GM20000 (cell line): ENCODE data around the gene VWCE.
"Not testable (repeated sequence)": the region's sequence is repeated elsewhere in the genome, so short reads cannot be mapped to it uniquely, and the experiment has no call there.

Experiments used
- DNase-seq: peaks from one replicate; pipeline ENCODE4 v3.0.0; 2012; ENCODE audit warnings: low spot score

VWCE gene

DNA sequence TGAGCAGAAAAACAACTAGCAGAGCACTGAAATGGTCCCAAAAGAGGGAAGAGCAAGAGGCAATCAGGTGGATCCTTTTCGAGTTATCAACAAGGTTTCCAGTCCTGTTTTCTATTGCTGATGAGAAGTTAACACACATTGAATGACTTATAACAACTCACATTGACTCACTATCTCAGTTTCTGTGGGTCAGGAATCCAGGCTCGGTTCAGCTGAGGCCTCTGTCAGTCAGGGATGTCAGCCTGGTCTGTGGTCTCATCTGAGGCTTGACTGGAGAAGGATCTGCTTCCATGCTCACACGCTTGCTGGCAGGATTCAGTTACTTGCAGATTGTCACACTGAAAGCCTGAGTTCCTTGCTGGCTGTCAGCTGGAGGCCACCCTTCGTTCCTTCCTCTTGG, 58.0 kb downstream of the VWCE start:
- DNase-seq = not testable (repeated sequence)

- not testable (repeated sequence) for DNase-seq
Measured at GRCh38 chr11:61232548-61233145, 62.5 kb downstream of the VWCE start.

- not testable (repeated sequence) for DNase-seq
Measured at GRCh38 chr11:61231585-61231984, 63.5 kb downstream of the VWCE start.

- not testable (repeated sequence) for DNase-seq
Measured at GRCh38 chr11:61231033-61231432, 64.1 kb downstream of the VWCE start.

DNA sequence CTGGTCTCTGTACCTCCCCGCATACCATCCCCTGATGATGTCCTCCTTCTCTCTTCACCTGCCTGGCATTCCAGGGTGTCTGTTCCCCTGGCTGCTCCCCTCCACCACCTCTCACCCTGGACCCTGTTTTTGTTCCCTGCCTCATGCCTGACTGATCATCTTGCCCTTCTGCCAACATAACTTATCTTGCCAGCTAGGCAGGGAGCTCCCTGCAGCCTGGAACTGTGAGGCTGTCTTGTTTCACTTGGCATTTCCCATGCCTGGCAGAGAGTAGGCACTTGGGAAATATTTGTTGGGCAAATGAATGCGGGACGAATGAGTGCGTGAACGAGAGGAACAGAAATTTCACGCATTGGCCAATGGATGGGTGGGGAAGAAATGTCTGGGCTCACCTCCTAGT, 65.7 kb downstream of the VWCE start:
- not testable (repeated sequence) for DNase-seq

- DNase-seq = not testable (repeated sequence)
Measured at GRCh38 chr11:61226457-61227137, 68.5 kb downstream of the VWCE start.

GRCh38 chr11:61222692-61223091, 72.4 kb downstream of the VWCE start:
- not testable (repeated sequence) for DNase-seq

DNA sequence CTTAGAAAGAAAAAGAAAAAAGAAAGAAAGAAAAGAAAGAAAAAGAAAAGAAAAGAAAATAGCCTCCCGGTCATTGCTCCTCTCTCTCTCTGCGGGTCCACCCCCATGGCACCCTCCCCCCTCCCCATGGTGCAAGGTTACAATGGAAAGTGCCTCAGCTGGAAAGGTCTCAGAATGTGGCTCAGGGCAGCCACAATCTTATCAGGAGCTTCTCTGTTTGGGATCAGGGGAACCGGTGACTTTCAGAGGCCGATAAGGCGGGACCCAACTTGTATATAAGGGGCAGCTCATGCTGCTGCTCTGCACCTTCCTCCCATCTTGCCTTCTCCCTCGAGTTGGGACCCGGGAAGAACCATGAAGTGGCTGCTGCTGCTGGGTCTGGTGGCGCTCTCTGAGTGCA, 73.1 kb downstream of the VWCE start, which contains the start of gene PGA4:
TSS of gene PGA4 (plus strand) at position 301 of the 400 bp plus-strand sequence. CDS start at position 355, 54 bp downstream.
- not testable (repeated sequence) for DNase-seq

GRCh38 chr11:61219016-61219415, 76.1 kb downstream of the VWCE start:
- DNase-seq = not testable (repeated sequence)

DNA sequence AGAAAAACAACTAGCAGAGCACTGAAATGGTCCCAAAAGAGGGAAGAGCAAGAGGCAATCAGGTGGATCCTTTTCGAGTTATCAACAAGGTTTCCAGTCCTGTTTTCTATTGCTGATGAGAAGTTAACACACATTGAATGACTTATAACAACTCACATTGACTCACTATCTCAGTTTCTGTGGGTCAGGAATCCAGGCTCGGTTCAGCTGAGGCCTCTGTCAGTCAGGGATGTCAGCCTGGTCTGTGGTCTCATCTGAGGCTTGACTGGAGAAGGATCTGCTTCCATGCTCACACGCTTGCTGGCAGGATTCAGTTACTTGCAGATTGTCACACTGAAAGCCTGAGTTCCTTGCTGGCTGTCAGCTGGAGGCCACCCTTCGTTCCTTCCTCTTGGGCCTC, 76.8 kb downstream of the VWCE start:
- DNase-seq = not testable (repeated sequence)

- not testable (repeated sequence) for DNase-seq
Measured at GRCh38 chr11:61213711-61214324, 81.3 kb downstream of the VWCE start.

- not testable (repeated sequence) for DNase-seq
Measured at GRCh38 chr11:61212202-61212601, 82.9 kb downstream of the VWCE start.

GRCh38 chr11:61211327-61211952, 83.7 kb downstream of the VWCE start:
- not testable (repeated sequence) for DNase-seq

GRCh38 chr11:61210629-61211028, 84.5 kb downstream of the VWCE start:
- DNase-seq = not testable (repeated sequence)
